Ishikawa (cell line): ENCODE results near the gene CANT1.

ENCODE experiments used
- CEBPB ChIP-seq: IDR thresholded peaks from 2 replicates; pipeline ENCODE4 v1.6.1; 2012
- CREB1 ChIP-seq: IDR thresholded peaks from 2 replicates; pipeline ENCODE4 v1.6.1; 2012; ENCODE audit warnings: low read depth
- EGR1 ChIP-seq: IDR thresholded peaks from 2 replicates; pipeline ENCODE4 v1.6.1; 2012
- EP300 ChIP-seq: IDR thresholded peaks from 2 replicates; pipeline ENCODE4 v1.6.1; 2012; ENCODE audit warnings: borderline replicate concordance
- FOXM1 ChIP-seq: IDR thresholded peaks from 2 replicates; pipeline ENCODE4 v1.6.1; 2012; ENCODE audit warnings: low read depth, borderline replicate concordance
- MAX ChIP-seq: IDR thresholded peaks from 2 replicates; pipeline ENCODE4 v1.6.1; 2012
- NFIC ChIP-seq: IDR thresholded peaks from 2 replicates; pipeline ENCODE4 v1.6.1; 2012
- RAD21 ChIP-seq: IDR thresholded peaks from 2 replicates; pipeline ENCODE4 v1.6.1; 2012; ENCODE audit warnings: low read depth
- TAF1 ChIP-seq: IDR thresholded peaks from 2 replicates; pipeline ENCODE4 v1.6.1; 2012; ENCODE audit warnings: low read depth, mild to moderate bottlenecking
- TCF12 ChIP-seq: IDR thresholded peaks from 2 replicates; pipeline ENCODE4 v1.6.1; 2012; ENCODE audit warnings: low read depth
- TEAD4 ChIP-seq: IDR thresholded peaks from 2 replicates; pipeline ENCODE4 v1.6.1; 2012
- YY1 ChIP-seq: IDR thresholded peaks from 2 replicates; pipeline ENCODE4 v1.6.1; 2012; ENCODE audit warnings: low read depth
- ZBTB7A ChIP-seq: IDR thresholded peaks from 2 replicates; pipeline ENCODE4 v1.6.1; 2012; ENCODE audit warnings: low read depth
- TF ChIP-seq, protein P1 (sequence below): IDR thresholded peaks from 2 replicates; pipeline ENCODE4 v1.6.1; 2012
- TF ChIP-seq, protein P2 (sequence below): IDR thresholded peaks from 2 replicates; pipeline ENCODE4 v1.6.1; 2012; ENCODE audit warnings: low read depth, mild to moderate bottlenecking

Gene CANT1

GRCh38 chr17:79029327-79030009 lies 19.9 kb upstream of the CANT1 start:
- TF ChIP-seq NFIC (no peak), TCF12 (no peak), CEBPB (no peak), CREB1 (no peak), TEAD4 (no peak), TAF1 (no peak)

DNA sequence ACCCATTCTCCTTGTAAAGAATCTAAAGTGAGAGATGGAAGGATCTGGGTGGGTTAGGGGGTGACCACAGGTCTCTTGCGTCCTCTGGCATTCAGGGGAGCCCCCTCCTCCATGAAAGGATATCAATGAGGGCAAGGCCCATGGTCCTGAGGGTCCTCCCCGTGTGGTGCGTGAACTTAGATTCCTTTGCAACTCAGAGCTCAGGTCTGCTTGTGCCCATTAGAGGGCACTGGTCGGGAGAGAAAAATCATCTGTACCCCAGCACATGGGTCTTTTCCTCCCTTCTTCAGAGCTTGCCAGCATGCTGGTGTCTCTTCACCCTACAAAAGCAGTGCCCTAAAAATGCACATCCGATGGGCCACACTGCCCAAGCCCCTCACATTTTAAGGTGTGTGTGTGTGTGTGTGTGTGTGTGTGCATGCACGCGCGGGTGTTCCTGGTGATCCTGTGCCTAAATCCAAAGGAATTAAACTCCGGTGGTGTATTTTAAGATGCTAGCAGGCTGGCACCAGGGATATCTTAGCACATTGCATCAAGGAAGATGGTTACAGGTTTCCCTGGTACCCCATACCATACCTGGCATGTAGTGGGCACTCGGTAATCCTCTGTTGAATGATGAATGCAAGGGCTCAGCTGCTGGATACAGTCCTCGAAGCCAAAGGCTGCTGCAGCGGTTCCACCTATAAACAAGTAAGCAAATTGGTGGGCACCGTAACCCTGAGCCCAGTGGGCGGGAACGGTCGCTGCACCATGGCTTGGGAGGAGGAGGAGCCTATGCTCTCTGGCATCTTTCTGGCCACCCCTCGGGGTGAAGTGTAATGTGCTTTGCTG lies 19.1 kb upstream of the CANT1 start:
- TF ChIP-seq YY1 (no peak), CREB1 (no peak), FOXM1 (no peak), TEAD4 (no peak), EGR1 (no peak), NFIC (no peak), CEBPB (no peak), EP300 (no peak), TAF1 (no peak), TCF12 (no peak), RAD21 (no peak), ZBTB7A (no peak)
- TF ChIP-seq, protein P1, sequence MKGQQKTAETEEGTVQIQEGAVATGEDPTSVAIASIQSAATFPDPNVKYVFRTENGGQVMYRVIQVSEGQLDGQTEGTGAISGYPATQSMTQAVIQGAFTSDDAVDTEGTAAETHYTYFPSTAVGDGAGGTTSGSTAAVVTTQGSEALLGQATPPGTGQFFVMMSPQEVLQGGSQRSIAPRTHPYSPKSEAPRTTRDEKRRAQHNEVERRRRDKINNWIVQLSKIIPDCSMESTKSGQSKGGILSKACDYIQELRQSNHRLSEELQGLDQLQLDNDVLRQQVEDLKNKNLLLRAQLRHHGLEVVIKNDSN, result no peak

DNA sequence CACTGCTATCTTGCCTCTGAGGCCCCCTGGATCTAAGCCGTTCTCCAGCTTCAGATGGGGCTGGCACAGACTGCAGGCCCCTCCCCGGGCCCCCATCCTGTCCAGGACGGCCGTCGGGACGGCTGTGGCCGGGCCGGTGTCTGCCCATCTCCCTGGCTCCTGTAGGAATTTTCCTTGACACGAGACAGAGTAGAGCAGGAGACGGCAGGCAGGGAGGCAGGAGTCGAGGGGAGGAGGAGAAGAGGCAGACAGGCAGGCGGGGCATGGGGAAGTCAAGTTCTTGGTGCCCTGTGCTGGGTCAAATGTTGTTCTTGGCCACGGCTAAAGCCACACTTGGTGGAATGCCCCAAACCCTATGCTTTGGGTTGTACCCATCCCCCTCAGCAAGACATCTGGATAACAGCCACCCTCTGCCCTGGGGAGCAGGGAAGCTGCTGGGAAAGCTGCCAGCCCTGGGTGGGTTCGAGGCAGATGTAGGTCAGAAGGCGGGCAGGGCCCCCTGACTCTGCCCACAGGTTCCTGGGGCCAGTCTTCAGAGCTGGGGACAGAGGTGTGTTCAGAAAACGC lies 18.4 kb upstream of the CANT1 start:
- TF ChIP-seq EP300 (no peak), TAF1 (no peak), MAX (no peak), ZBTB7A (no peak), CEBPB (no peak), FOXM1 (no peak), NFIC (no peak), TEAD4 (no peak), TCF12 (no peak), EGR1 (no peak), CREB1 (no peak), RAD21 (no peak), YY1 (no peak)
- TF ChIP-seq, protein P1, result no peak
- TF ChIP-seq, protein P2, sequence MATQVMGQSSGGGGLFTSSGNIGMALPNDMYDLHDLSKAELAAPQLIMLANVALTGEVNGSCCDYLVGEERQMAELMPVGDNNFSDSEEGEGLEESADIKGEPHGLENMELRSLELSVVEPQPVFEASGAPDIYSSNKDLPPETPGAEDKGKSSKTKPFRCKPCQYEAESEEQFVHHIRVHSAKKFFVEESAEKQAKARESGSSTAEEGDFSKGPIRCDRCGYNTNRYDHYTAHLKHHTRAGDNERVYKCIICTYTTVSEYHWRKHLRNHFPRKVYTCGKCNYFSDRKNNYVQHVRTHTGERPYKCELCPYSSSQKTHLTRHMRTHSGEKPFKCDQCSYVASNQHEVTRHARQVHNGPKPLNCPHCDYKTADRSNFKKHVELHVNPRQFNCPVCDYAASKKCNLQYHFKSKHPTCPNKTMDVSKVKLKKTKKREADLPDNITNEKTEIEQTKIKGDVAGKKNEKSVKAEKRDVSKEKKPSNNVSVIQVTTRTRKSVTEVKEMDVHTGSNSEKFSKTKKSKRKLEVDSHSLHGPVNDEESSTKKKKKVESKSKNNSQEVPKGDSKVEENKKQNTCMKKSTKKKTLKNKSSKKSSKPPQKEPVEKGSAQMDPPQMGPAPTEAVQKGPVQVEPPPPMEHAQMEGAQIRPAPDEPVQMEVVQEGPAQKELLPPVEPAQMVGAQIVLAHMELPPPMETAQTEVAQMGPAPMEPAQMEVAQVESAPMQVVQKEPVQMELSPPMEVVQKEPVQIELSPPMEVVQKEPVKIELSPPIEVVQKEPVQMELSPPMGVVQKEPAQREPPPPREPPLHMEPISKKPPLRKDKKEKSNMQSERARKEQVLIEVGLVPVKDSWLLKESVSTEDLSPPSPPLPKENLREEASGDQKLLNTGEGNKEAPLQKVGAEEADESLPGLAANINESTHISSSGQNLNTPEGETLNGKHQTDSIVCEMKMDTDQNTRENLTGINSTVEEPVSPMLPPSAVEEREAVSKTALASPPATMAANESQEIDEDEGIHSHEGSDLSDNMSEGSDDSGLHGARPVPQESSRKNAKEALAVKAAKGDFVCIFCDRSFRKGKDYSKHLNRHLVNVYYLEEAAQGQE, result no peak

DNA sequence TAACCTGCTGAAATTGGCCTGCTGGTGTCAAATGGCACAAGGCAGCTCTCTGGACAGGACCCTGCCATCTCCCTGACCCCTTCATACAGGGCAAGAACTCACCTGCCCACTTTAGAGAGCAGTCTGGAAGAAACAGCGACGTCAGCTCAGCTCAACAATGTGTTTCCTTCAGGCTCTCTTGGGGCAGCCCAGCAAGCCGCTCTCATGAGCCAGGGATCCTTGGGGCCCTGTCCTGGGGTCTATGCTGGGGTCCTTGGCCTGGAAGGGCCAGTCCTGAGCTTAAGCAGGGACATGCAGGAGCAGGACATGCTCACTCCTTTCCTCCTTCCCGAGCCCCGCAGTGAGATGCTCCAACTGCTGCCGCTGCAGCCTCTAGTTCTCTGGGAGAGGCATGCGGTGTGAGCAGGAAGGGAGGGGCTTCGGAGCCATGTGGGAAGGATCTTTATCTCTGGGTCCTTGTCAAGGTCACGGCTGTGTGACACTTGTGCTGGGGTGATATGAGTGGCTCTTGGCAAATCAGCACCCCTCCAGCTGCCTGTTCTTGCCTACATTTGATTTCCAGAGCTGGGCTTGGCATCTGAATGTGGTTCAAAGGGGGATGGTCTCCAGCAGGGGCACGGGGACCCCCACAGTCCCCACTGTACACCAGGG lies 17.8 kb upstream of the CANT1 start:
- no peak for TF ChIP-seq EGR1
- TF ChIP-seq EP300, result no peak
- TF ChIP-seq, protein P1, result no peak

DNA sequence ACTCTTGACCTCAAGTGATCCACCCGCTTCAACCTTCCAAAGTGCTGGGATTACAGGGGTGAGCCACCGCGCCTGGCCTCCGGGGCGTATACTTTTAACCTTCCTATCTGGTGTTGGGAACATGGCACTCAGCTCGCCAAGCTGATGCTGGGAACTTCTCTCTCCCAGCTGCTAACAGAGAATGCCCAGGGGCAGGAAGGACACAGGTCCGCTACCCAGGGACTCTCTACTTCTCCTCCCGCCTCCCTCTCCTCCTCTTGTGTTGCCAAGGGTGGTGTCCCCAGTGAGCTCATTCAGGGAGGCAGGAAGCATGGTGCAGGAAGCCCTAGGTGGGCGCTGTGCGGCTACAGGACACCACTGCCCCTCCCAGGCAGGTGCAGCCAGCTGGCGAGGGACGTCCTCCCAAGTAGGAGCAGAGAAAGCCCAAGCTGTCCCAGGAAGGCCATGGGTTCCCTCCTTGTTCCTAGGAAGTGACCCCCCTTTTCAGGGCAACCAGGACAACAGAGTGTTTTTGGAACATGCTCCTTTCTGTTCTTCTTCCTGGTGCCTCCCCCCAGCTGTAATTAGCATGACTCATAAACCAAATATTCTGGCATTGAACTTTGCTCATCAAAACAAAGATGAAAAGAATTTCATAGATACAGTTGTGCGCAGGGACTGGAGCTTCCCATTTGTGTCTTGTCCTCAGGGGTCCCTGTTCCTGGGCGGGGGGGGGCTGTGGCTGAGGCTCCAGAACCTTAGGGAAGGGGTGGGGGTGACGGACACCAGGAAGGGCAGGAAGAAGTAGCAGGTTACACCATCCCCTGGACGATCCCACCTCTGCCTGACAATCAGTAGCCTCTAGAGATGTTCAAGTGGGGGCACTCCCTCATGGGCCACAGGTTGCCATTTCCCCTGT lies 17.1 kb upstream of the CANT1 start:
- no peak for TF ChIP-seq CEBPB
- TF ChIP-seq TEAD4, result peak; percentile 54; the same call in 1 of the 2 replicates
